DND-41 (cell line): ENCODE data around the gene BDH2.

Experiments used
- ATAC-seq: fragments of 200-7000 bp; cut with Tn5 transposase; 3 replicates; pipeline ENCODE4 v1.9.1; 2021; ENCODE audit warnings: low read depth; ENCODE audit not compliant: insufficient read depth
- DNase-seq: peaks from one replicate; pipeline ENCODE4 v3.0.0-alpha.2; 2020
- H2AFZ ChIP-seq: 2 replicates; pipeline ENCODE4 v1.6.0; 2012; ENCODE audit warnings: low read depth, low read length
- H3K27ac ChIP-seq: 2 replicates; pipeline ENCODE4 v1.5.1; 2012; ENCODE audit warnings: low read length, inconsistent platforms
- H3K27me3 ChIP-seq: fragments of 200-600 bp; sonication (generic); 2 replicates; pipeline ENCODE4 v1.6.0; 2012; ENCODE audit warnings: low read length, mild to moderate bottlenecking, inconsistent platforms; ENCODE audit not compliant: insufficient read depth, poor library complexity
- H3K36me3 ChIP-seq: 2 replicates; pipeline ENCODE4 v1.5.1; 2012; ENCODE audit warnings: low read length, inconsistent platforms; ENCODE audit not compliant: insufficient read depth
- H3K4me1 ChIP-seq: 2 replicates; pipeline ENCODE4 v1.5.1; 2012; ENCODE audit warnings: mild to moderate bottlenecking, low read length; ENCODE audit not compliant: insufficient read depth
- H3K4me2 ChIP-seq: 2 replicates; pipeline ENCODE4 v1.6.0; 2012; ENCODE audit warnings: mild to moderate bottlenecking, moderate library complexity, low read length, inconsistent platforms; ENCODE audit not compliant: insufficient read depth
- H3K4me3 ChIP-seq, 2 experiments: fragments of 200-600 bp in 1 of 2; shearing (Covaris generic) in 1 of 2; 2 replicates each; pipeline ENCODE4 v1.5.1; 2012 to 2016; ENCODE audit warnings: inconsistent platforms in 2 of 2, low read length in 2 of 2, mild to moderate bottlenecking in 2 of 2, low read depth in 1 of 2, moderate library complexity in 1 of 2
- H3K79me2 ChIP-seq: 2 replicates; pipeline ENCODE4 v1.6.0; 2012; ENCODE audit warnings: low read length, inconsistent platforms; ENCODE audit not compliant: insufficient read depth
- H3K9ac ChIP-seq: 2 replicates; pipeline ENCODE4 v1.6.0; 2012; ENCODE audit warnings: low read depth, mild to moderate bottlenecking, inconsistent platforms, low read length, moderate library complexity
- H3K9me3 ChIP-seq: 2 replicates; pipeline ENCODE4 v1.5.1; 2012; ENCODE audit warnings: low read length, moderate library complexity, mild to moderate bottlenecking, inconsistent platforms; ENCODE audit not compliant: insufficient read depth, severe bottlenecking
- H4K20me1 ChIP-seq: 2 replicates; pipeline ENCODE4 v1.6.0; 2012; ENCODE audit warnings: low read length; ENCODE audit not compliant: insufficient read depth
- CTCF ChIP-seq: IDR thresholded peaks from 2 replicates; pipeline ENCODE4 v1.5.1; 2012; ENCODE audit warnings: borderline replicate concordance, low read length, moderate library complexity, mild to moderate bottlenecking; ENCODE audit not compliant: poor library complexity, severe bottlenecking; ENCODE audit errors: extremely low read depth
- EZH2 ChIP-seq: IDR thresholded peaks from 3 replicates; pipeline ENCODE4 v1.6.1; 2012; ENCODE audit warnings: borderline replicate concordance, low read depth, mild to moderate bottlenecking, moderate library complexity, low read length, inconsistent platforms; ENCODE audit not compliant: severe bottlenecking

Gene BDH2

GRCh38 chr4:103092245-103092644 is 7.4 kb downstream of the BDH2 start:
- DNase-seq: no peak
- H3K4me3 ChIP-seq: no peak overlapping the region
- H2AFZ ChIP-seq: 0 out of 2 replicates have a peak overlapping the region, but pooled peaks have one; percentile 22

GRCh38 chr4:103091601-103092223 is 7.9 kb downstream of the BDH2 start:
- no peaks in the 10 kb centered on the region for H3K79me2 ChIP-seq
- no peak for TF ChIP-seq EZH2
- TF ChIP-seq CTCF: peak; percentile 80
- ATAC-seq (peak; percentile 88), DNase-seq (peak; percentile 66)
- peak overlapping the region; percentile 51 for H3K4me2 ChIP-seq
- no peaks in the 10 kb centered on the region for H4K20me1 ChIP-seq
- no peaks in the 10 kb centered on the region for H3K27me3 ChIP-seq
- H3K36me3 ChIP-seq: peaks cover 58% of the 10 kb centered on the region
- no peaks in the 10 kb centered on the region for H3K9me3 ChIP-seq
- H3K27ac ChIP-seq: peak overlapping the region; percentile 36
- H3K4me1 ChIP-seq: peaks cover 20% of the 10 kb centered on the region
- no peak overlapping the region for H3K4me3 ChIP-seq
- H3K9ac ChIP-seq: 0 out of 2 replicates have a peak overlapping the region, but pooled peaks have one; percentile 22
- H2AFZ ChIP-seq: no peak overlapping the region

More at GRCh38 chr4:103092245-103092644, 7.4 kb downstream of the BDH2 start:
- peak overlapping the region; percentile 22 for H3K9ac ChIP-seq
- H3K36me3 ChIP-seq: peaks cover 53% of the 10 kb centered on the region
- H3K4me2 ChIP-seq: peak overlapping the region; percentile 51
- no peaks in the 10 kb centered on the region for H4K20me1 ChIP-seq
- no peaks in the 10 kb centered on the region for H3K79me2 ChIP-seq
- peaks cover 20% of the 10 kb centered on the region for H3K4me1 ChIP-seq
- no peaks in the 10 kb centered on the region for H3K9me3 ChIP-seq
- no peaks in the 10 kb centered on the region for H3K27me3 ChIP-seq
- H3K27ac ChIP-seq: peak overlapping the region; percentile 36
- TF ChIP-seq EZH2 (no peak), CTCF (no peak)
- 0 out of 3 replicates have a peak, but pooled peaks have one; percentile 39 for ATAC-seq

GRCh38 chr4:103089481-103089880 is 10.2 kb downstream of the BDH2 start:
- no peak overlapping the region for H3K4me3 ChIP-seq
- ATAC-seq: no peak
- no peak overlapping the region for H3K4me2 ChIP-seq
- H3K79me2 ChIP-seq: no peaks in the 10 kb centered on the region
- no peak overlapping the region for H3K27ac ChIP-seq
- no peak for TF ChIP-seq EZH2
- no peak for TF ChIP-seq CTCF
- H3K27me3 ChIP-seq: no peaks in the 10 kb centered on the region
- H2AFZ ChIP-seq: no peak overlapping the region
- no peaks in the 10 kb centered on the region for H3K9me3 ChIP-seq
- H4K20me1 ChIP-seq: no peaks in the 10 kb centered on the region
- H3K9ac ChIP-seq: no peak overlapping the region
- H3K4me1 ChIP-seq: peaks cover 20% of the 10 kb centered on the region
- no peak for DNase-seq
- H3K36me3 ChIP-seq: peaks cover 74% of the 10 kb centered on the region
